NCI-H2171 (cell line): ENCODE data around the gene DNAAF9.
"Not testable (repeated sequence)": the region's sequence is repeated elsewhere in the genome, so short reads cannot be mapped to it uniquely, and the experiment has no call there.

Experiments used
- DNase-seq: peaks from one replicate; lab custom pipeline; 2025; lab: John Stamatoyannopoulos, UW

DNAAF9 gene

GRCh38 chr20:3407040-3407770, at the start of gene DNAAF9:
Gene DNAAF9, minus strand, starts transcription at chr20:3407669. Its CDS starts 112 bp downstream, at chr20:3407557.
- peak; percentile 79 for DNase-seq

GRCh38 chr20:3456648-3457047, 49.2 kb upstream of the DNAAF9 start:
- no peak for DNase-seq

- no peak for DNase-seq
Observed at GRCh38 chr20:3454831-3455230, 47.4 kb upstream of the DNAAF9 start.

- DNase-seq: no peak
Observed at GRCh38 chr20:3452690-3453089, 45.2 kb upstream of the DNAAF9 start.

GRCh38 chr20:3452136-3452535, 44.7 kb upstream of the DNAAF9 start:
- DNase-seq: no peak

GRCh38 chr20:3449319-3449718, 41.9 kb upstream of the DNAAF9 start:
- no peak for DNase-seq

GRCh38 chr20:3447321-3447720, 39.9 kb upstream of the DNAAF9 start:
- DNase-seq: no peak

- no peak for DNase-seq
Observed at GRCh38 chr20:3446779-3447178, 39.3 kb upstream of the DNAAF9 start.

GRCh38 chr20:3436864-3437574, 29.6 kb upstream of the DNAAF9 start:
- DNase-seq: no peak

- no peak for DNase-seq
Observed at GRCh38 chr20:3434232-3434631, 26.8 kb upstream of the DNAAF9 start.

GRCh38 chr20:3433744-3434143, 26.3 kb upstream of the DNAAF9 start:
- DNase-seq: no peak

GRCh38 chr20:3432844-3433243, 25.4 kb upstream of the DNAAF9 start:
- no peak for DNase-seq

- no peak for DNase-seq
Observed at GRCh38 chr20:3431109-3431508, 23.6 kb upstream of the DNAAF9 start.

GRCh38 chr20:3430376-3431069, 23.1 kb upstream of the DNAAF9 start:
- no peak for DNase-seq

GRCh38 chr20:3426766-3427165, 19.3 kb upstream of the DNAAF9 start:
- DNase-seq: not testable (repeated sequence)

- no peak for DNase-seq
Observed at GRCh38 chr20:3423126-3423525, 15.7 kb upstream of the DNAAF9 start.

GRCh38 chr20:3421985-3422384, 14.5 kb upstream of the DNAAF9 start:
- no peak for DNase-seq

- peak; percentile 7 for DNase-seq
Observed at GRCh38 chr20:3420211-3420707, 12.8 kb upstream of the DNAAF9 start.

- not testable (repeated sequence) for DNase-seq
Observed at GRCh38 chr20:3418161-3418560, 10.7 kb upstream of the DNAAF9 start.

GRCh38 chr20:3414122-3414521, 6.7 kb upstream of the DNAAF9 start:
- DNase-seq: no peak

GRCh38 chr20:3413393-3413889, 6.0 kb upstream of the DNAAF9 start:
- no peak for DNase-seq

GRCh38 chr20:3412600-3413392, 5.3 kb upstream of the DNAAF9 start:
- DNase-seq: no peak
